K562 (cell line): Measurements from ENCODE around the gene EVX1. TPM values are rescaled to one million over a fixed set of nuclear protein-coding genes. Genes with fewer than 3 reads are reported as not detected.

Experiments
- CREB3L1 ChIP-seq: fragments of 450-650 bp; IDR thresholded peaks from 2 replicates; pipeline ENCODE4 v1.6.1; 2014; ENCODE audit warnings: low read depth, mild to moderate bottlenecking, moderate library complexity, borderline replicate concordance
- KLF10 ChIP-seq: fragments of 250-450 bp; sonication (Bioruptor Pico); IDR thresholded peaks from 2 replicates; pipeline ENCODE4 v1.6.1; 2021; ENCODE audit warnings: matching md5 sums
- RBFOX2 ChIP-seq: fragments of 200-400 bp; formaldehyde crosslinking; IDR thresholded peaks from 2 replicates; pipeline ENCODE4 v1.6.1; 2017; ENCODE audit warnings: low read depth, mild to moderate bottlenecking, low read length, moderate library complexity
- ZBTB11 ChIP-seq, 3 experiments: fragments of 200-800 bp in 1 of 3; fragments of 250-450 bp in 1 of 3; fragments of 450-650 bp in 1 of 3; sonication (Bioruptor Pico) in 1 of 3; sonication (Bioruptor generic) in 1 of 3; formaldehyde crosslinking in 1 of 3; IDR thresholded peaks; 2 replicates each; pipeline versions ENCODE4 v1.6.1 to v1.8.0; 2016 to 2022; ENCODE audit warnings: mild to moderate bottlenecking in 2 of 3, missing genetic modification characterization in 2 of 3, missing compliant biosample characterization in 1 of 3, moderate library complexity in 1 of 3
- ZBTB12 ChIP-seq: fragments of 250-450 bp; sonication (Bioruptor Pico); IDR thresholded peaks from 2 replicates; pipeline ENCODE4 v1.4.0; 2020
- polyA plus RNA-seq, 8 experiments: library from polyadenylated mRNA; depleted of rRNA in 4 of 8; stranded (reverse) in 5 of 8; unstranded in 3 of 8; fragments of >200 nt; fragmentation: Nextera tagmentation in 2 of 8; fragmentation: Illumina TruSeq in 1 of 8; extraction: Ambion mirVana in 2 of 8; extraction: Trizol in 1 of 8; gene quantifications; 2 replicates each; pipeline versions ENCODE4 v1.2.1 to v1.2.3, GENCODE V29; 2011 to 2014; ENCODE audit warnings: inconsistent platforms in 1 of 8, missing spikeins in 1 of 8
- total RNA-seq, 7 experiments: library from RNA; depleted of rRNA in 6 of 7; stranded (reverse); fragments of >200 nt in 6 of 7; fragmentation: Illumina TruSeq in 2 of 7; extraction: Trizol in 2 of 7; gene quantifications; 2 replicates each; pipeline versions ENCODE4 v1.2.1 to v1.2.3, GENCODE V29; 2011 to 2021; ENCODE audit warnings: low replicate concordance in 1 of 7

The EVX1 gene
- total and polyA plus RNA-seq, 9 of the 15 experiments (the other 6 are each of a cell fraction or from before 2014, with no cell fraction given) = not detected

GRCh38 chr7:27203964-27204594, 38.5 kb upstream of the EVX1 start (continued):
- TF ChIP-seq ZBTB11 (CRISPR knock-in tag; IDR thresholded peaks at IDR 0.05) (no peak), KLF10 (CRISPR knock-in tag) (no peak), CREB3L1 (no peak), ZBTB12 (CRISPR knock-in tag) (no peak), RBFOX2 (no peak)
- TF ChIP-seq, all 486 proteins: peak for 0
